Uterus (tissue), 2 donors: ENCODE data around the gene DBF4B.

Source experiments
- CTCF ChIP-seq, 4 experiments: fragments of 200-600 bp in 2 of 4; fragments of 450-650 bp in 2 of 4; sonication (generic) in 2 of 4; IDR thresholded peaks; one replicate each; pipeline ENCODE4 v1.5.1; 2016 to 2019; ENCODE audit warnings: antibody characterized with exemption in 4 of 4, mild to moderate bottlenecking in 2 of 4, moderate library complexity in 1 of 4
- POLR2A ChIP-seq, 2 donors: fragments of 450-650 bp; IDR thresholded peaks; one replicate each; pipeline ENCODE4 v1.6.1; 2016; ENCODE audit warnings: antibody characterized with exemption in 2 of 2, mild to moderate bottlenecking in 1 of 2, moderate library complexity in 1 of 2

GRCh38 chr17:44666006-44666405, 42.5 kb upstream of the DBF4B start:
- no peak for TF ChIP-seq CTCF (IDR thresholded peaks at IDR 0.05)
- TF ChIP-seq POLR2A (IDR thresholded peaks at IDR 0.05): no peak
